ENCODE measurements around the gene RSU1.

- TF ChIP-seq POLR2A (IDR thresholded peaks at IDR 0.05): no peak
- TF ChIP-seq CTCF (IDR thresholded peaks at IDR 0.05): peak in 2 of 4 experiments; percentile 21 to 23
Observed at GRCh38 chr10:16809074-16809718, 8.0 kb downstream of the RSU1 start.

All from uterus (tissue), 2 donors.